Skin of body (tissue), 2 donors: ENCODE data around the gene CHI3L1. TPM values are rescaled to one million over a fixed set of nuclear protein-coding genes. Genes with fewer than 3 reads are reported as not detected.
A peak's percentile ranks its signal among the peaks of the same experiment; 100 is the strongest.
"Not testable (repeated sequence)": the region's sequence is repeated elsewhere in the genome, so short reads cannot be mapped to it uniquely, and the experiment has no call there.

Experiments used
- DNase-seq: peaks from one replicate; lab custom pipeline; 2025; lab: John Stamatoyannopoulos, UW
- total RNA-seq: library from RNA; depleted of rRNA; stranded (reverse); fragments of >200 nt; gene quantifications from one replicate; pipeline ENCODE4 v1.2.3, GENCODE V29; 2014

CHI3L1 gene
- 42.2 TPM for total RNA-seq

- no peak for DNase-seq
Measured at GRCh38 chr1:203186446-203187303, at the start of gene CHI3L1. Gene CHI3L1, minus strand, starts transcription at chr1:203186704. Its CDS starts 81 bp downstream, at chr1:203186623.

DNA sequence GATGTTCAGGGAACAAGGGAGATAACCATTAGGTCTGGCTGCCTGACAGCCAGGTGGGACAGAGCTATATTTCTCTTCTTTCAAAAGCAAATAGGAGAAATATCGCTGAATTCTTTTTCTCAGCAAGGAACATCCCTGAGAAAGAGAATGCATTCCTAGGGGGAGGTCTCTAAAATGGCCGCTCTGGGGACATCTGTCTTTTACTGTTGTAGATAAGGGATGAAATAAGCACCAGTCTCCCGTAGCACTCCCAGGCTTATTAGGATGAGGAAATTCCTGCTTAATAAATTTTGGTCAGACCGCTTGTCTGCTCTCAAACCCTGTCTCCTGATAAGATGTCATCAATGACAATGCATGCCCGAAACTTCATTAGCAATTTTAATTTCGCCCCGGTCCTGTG lies 48.4 kb upstream of the CHI3L1 start:
- DNase-seq: not testable (repeated sequence)

- no peak for DNase-seq
Measured at GRCh38 chr1:203229471-203230135, 43.1 kb upstream of the CHI3L1 start, which contains the start of gene CHIT1. Gene CHIT1, minus strand, starts transcription at chr1:203229673. Its CDS starts 37 bp downstream, at chr1:203229636.

DNA sequence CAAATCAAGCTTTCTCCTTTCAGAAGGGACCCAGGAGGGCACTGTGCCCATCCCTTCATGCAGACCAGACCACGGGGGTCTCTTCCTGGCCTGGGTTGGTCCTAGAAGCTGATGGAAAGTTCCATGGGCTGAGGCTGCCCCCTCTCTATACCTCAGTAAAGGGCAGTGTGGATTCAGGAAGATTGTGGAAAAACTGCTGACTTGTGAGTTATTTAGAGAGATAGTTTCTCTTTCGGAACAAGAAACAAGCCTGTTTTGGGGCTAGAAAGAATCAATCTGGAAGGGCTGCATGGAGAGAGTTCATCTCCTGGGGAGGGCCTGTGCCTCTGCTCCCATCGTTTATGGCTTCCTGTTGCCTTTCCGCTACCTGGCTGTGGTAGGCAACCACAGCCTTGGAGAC lies 42.2 kb upstream of the CHI3L1 start:
- no peak for DNase-seq

DNA sequence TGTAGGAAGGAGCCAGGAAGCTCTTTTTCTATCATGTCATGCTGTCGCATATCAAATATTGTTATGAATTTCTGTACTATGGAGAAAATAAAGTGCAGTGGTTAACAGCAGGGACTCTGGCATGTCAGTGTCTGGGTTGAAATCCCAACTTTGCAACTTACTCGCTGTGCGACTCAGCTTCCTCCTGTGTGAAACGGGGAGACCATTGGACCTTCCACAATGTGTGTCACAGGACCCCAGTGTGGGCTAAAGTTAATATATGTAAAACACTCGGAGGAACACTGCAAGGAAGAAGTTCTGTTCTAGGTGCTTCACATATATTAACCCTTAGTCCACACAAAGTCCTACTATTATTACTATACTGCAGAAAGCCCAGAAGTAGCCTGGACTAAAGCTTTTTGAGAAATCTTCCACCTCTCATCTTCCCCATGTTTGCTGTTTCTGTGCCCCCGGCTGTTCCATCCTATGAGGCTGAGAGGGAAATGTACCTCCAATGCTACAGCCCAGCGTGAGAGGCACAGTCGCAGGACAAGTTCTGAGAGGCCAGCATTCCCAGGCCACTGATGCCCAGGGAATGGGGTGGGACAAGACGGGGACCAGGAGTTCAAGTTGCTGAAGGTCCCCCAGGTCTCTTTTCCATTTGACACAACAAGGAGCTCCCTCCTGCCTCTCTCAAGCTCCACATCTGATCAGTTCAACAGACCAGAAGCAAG lies 41.0 kb upstream of the CHI3L1 start:
- DNase-seq: no peak

DNA sequence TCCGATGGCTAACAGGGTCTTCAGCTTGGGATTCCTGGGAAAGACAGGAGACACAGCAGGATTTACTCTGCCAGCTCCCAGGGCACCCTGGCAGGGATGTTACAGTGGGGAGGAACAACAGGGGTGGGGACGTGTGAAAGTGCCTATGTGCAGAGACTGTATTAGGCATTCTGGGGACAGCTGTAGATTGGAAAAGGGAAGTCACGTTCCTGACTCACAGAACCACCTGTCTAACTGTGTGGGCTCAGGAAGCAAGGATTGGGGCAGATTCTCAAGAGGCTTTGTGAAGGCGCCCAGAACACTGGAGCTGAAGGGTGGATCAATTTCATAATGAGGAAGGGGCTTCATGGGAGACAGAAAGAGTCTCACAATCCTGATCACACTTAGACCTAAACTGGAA lies 38.6 kb upstream of the CHI3L1 start:
- no peak for DNase-seq

DNA sequence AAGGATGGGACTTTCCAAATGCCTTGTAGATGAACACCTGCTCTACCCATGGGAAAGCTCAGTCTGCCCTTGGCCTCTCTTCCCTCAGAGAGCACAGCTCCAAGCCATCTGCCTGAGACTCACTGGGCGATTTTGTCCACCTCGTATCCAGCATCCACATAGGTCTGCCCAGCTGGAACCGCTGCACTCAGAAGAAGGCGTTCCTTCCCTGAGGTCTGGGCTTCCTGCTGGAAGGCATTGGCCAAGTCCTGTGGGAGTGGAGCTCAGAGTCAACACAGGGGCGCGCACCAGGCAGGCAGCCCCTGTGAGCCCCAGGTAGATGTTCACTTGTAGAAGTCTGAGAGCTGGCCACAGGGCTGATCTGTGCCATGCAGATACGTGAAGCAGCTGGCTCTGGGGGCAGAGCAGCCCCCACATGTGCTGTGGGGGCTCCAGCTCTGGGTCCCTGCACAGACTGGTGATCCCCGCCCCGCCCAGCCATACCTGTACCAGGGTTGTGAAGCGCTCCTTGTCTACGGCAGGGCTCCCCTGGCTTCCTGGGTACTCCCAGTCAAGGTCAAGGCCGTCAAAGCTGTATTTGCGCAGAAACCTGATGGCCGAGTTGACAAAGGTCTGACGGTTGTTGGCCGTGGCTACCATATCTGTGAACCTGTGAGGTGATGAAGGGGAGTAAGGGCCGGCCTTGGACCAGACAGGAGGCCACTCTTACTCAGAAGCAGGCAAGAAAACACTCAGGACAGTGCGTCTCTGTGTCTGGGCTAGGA lies 36.7 kb upstream of the CHI3L1 start:
- no peak for DNase-seq

DNA sequence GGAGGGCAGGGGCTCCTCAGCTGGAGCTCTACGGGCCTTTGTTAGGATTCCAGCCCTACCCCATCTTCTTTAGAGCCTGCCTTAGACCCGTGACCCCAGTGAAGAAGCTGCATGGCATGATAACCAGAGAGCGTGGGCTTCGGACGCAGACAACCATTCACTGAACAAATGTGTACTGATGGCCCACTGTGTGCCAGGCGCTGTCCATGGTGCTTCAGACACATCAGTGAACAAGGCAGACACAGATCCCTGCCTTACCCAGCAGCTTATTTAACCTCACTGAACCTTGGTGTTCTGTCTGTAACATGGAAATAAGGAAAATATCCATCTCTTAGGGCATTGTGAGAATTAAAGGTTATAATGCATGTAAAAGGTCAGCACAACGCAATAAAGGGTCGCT lies 33.4 kb upstream of the CHI3L1 start:
- no peak for DNase-seq

GRCh38 chr1:203219171-203219570 lies 32.7 kb upstream of the CHI3L1 start:
- DNase-seq: no peak

- no peak for DNase-seq
Measured at GRCh38 chr1:203217668-203218067, 31.2 kb upstream of the CHI3L1 start.

DNA sequence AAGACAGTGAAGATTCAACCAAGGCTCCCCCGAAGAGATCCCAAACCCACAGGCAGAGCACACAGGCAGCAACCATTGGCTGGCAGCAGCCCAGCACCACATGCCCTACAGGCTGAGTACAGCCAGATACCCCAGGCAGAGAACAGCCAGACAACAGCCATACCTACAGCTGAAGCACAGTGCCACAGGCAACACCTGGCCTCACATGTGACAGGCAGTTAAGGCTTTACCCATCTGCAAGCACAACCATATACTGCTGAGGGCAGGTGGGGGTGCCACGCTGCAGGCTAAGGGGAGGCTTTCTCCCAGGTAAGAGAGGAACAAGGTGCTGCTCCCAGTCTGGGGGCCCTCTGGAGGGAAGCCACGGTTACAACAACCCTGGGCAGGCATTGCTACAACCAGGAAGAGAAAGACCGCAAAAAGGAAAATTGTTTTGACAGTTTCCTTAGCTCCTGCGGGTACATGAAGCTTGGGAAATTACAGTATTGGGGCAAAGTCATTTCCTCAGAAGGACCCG lies 30.7 kb upstream of the CHI3L1 start:
- DNase-seq: no peak

- DNase-seq: peak; percentile 42
Measured at GRCh38 chr1:203216274-203217138, 30.0 kb upstream of the CHI3L1 start.

GRCh38 chr1:203215573-203215972 lies 29.1 kb upstream of the CHI3L1 start:
- no peak for DNase-seq

DNA sequence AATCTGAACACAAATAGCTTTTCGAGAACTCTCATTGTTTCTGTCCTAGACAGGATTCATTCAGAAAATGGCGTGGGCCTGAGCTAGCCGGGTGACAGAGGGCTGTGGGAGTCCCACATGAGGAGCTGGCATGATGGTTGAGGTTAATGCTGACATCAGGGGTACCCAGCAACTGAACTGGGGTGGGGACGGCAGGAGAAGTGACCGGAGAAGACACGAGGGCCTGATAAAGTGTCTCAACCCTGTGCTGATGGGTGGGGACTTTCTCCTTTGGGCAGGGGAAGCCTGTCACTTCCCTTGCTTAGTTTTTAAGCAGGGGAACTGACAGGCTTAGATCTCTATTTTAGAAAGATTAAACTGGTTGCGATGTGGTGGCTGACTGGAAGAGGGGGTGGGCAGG lies 28.4 kb upstream of the CHI3L1 start:
- no peak for DNase-seq

GRCh38 chr1:203213126-203213525 lies 26.6 kb upstream of the CHI3L1 start:
- DNase-seq: no peak

DNA sequence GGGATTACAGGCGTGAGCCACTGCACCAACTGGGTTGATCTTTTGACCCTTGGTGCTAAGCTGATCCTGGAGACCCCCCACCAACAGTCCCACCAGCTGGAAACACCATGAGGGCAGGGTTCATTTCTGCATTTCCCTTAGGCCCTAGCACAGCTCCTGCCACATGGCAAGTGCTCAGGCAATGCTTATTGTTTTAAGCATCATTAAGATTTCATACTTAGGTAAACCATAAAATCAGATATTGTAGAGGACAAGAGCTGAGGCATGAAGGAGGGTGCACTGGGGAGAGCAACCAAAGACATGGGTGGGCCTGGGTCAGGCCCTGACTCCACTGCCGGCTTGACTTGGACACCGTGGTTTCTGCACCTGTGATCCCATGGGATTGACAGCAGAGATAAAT lies 25.3 kb upstream of the CHI3L1 start:
- DNase-seq: no peak

GRCh38 chr1:203210988-203211387 lies 24.5 kb upstream of the CHI3L1 start:
- DNase-seq: no peak

DNA sequence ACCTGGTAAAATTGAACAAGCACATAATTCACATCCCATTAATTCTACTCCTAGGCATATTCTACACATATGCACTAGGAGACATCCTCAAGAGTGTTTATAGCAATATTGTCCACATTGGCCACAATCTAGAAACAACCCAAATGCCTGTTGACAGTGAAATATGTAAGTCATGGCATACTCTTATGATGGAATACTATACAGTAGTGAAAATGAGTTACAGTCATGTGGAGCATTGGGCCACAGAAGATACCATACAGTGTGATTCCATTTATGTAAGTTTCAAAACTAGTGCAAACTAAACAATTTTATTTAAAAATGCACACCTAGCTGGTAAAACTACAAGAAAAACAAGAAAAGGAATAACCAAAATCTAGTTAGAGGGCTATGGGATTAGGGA lies 23.8 kb upstream of the CHI3L1 start:
- no peak for DNase-seq

GRCh38 chr1:203208181-203208580 lies 21.7 kb upstream of the CHI3L1 start:
- no peak for DNase-seq

DNA sequence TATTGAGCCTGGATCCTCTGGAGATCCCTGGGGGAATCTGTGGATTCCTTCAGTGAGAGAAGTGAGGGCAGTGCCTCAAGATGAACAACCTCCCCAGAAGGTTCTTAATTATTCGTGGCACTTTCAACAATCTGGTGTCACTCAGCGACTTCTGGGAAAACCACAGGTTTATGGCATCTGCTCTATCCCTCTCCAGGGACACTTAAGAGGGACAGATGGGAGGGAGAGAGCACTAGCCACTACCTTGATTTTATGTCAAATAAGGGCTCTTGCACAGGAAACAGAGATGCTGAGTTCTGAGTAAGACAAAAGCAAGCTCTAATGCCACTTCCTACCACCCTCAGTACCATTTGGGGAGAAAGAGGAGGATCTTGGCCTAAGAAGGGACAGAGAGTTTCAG lies 21.2 kb upstream of the CHI3L1 start:
- DNase-seq: no peak
